ENCODE measurements around the gene MMP27.

DNA sequence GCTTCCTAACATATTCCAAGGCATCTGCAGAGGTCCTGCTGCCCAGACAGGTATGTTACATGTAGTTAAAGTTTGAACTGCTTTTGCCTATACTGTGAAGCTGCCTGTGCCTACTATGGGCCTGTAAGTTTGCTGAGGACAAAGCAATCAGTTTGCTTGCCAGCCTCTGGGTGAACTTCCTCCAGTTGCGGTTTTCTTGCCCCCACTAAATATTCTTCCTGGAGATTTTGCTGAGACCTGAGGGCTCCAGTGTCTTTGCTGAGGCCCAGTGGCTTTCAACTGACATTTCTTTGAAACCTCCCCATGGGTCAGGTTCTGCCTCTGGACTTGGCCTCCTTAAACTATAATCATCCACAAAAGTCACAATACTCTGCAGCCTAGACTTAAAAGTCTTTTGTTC, 50.8 kb downstream of the MMP27 start:
- no peak for TF ChIP-seq EZH2 (IDR thresholded peaks at IDR 0.05; ENCODE audit: low read length)
- TF ChIP-seq, protein P1, sequence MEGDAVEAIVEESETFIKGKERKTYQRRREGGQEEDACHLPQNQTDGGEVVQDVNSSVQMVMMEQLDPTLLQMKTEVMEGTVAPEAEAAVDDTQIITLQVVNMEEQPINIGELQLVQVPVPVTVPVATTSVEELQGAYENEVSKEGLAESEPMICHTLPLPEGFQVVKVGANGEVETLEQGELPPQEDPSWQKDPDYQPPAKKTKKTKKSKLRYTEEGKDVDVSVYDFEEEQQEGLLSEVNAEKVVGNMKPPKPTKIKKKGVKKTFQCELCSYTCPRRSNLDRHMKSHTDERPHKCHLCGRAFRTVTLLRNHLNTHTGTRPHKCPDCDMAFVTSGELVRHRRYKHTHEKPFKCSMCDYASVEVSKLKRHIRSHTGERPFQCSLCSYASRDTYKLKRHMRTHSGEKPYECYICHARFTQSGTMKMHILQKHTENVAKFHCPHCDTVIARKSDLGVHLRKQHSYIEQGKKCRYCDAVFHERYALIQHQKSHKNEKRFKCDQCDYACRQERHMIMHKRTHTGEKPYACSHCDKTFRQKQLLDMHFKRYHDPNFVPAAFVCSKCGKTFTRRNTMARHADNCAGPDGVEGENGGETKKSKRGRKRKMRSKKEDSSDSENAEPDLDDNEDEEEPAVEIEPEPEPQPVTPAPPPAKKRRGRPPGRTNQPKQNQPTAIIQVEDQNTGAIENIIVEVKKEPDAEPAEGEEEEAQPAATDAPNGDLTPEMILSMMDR (optimal IDR thresholded peaks at IDR 0.05 in 1 of 3, IDR thresholded peaks at IDR 0.05 in 1 of 3, conservative IDR thresholded peaks at IDR 0.05 in 1 of 3; ENCODE audit: extremely low read depth in 1 of 3, insufficient read depth in 2 of 3, low read length in 3 of 3), result no peak

Measured in keratinocyte (primary cell).